Measurements from ENCODE around the gene AGER. TPM values are rescaled to one million over a fixed set of nuclear protein-coding genes. Genes with fewer than 3 reads are reported as not detected.

The AGER gene
- total and polyA plus RNA-seq, 9 of the 15 experiments (the other 6 are each of a cell fraction or from before 2014, with no cell fraction given), result 1.2 to 11.5 (median 4.1) TPM

DNA sequence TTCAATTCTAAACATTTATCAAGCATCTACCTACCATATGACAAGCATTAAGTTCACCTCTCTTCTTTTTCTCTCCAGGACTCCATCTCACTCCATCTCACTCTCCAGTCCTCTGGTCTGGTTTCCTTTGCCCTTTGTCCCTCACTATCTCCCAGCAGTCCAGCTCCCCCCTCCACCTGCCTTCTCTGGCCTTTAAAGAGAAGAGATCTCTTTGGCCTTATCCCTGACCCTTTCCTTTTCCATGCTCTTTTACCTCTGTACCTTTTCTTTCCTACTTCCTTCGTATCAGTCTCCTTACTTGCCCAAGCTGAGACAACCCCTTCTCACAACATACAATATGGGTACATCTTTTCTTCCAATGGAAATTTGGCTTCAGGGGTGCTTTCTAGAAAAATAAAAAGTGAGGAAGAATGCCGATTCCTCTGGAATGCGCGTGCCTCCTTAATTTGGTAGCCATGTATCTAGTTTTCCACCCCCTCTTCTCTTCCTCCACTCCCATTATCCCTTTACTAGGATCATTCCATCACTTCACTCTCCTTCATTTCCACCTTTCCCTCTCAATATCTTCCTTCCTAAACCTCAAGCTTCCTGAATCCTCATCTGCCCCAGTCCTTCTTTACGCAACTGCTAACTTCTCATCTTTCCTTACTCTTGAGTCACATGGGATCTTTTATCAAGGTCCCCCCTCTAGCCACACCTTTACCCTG, 7.4 kb downstream of the AGER start (continued):
- TF ChIP-seq, protein P1, sequence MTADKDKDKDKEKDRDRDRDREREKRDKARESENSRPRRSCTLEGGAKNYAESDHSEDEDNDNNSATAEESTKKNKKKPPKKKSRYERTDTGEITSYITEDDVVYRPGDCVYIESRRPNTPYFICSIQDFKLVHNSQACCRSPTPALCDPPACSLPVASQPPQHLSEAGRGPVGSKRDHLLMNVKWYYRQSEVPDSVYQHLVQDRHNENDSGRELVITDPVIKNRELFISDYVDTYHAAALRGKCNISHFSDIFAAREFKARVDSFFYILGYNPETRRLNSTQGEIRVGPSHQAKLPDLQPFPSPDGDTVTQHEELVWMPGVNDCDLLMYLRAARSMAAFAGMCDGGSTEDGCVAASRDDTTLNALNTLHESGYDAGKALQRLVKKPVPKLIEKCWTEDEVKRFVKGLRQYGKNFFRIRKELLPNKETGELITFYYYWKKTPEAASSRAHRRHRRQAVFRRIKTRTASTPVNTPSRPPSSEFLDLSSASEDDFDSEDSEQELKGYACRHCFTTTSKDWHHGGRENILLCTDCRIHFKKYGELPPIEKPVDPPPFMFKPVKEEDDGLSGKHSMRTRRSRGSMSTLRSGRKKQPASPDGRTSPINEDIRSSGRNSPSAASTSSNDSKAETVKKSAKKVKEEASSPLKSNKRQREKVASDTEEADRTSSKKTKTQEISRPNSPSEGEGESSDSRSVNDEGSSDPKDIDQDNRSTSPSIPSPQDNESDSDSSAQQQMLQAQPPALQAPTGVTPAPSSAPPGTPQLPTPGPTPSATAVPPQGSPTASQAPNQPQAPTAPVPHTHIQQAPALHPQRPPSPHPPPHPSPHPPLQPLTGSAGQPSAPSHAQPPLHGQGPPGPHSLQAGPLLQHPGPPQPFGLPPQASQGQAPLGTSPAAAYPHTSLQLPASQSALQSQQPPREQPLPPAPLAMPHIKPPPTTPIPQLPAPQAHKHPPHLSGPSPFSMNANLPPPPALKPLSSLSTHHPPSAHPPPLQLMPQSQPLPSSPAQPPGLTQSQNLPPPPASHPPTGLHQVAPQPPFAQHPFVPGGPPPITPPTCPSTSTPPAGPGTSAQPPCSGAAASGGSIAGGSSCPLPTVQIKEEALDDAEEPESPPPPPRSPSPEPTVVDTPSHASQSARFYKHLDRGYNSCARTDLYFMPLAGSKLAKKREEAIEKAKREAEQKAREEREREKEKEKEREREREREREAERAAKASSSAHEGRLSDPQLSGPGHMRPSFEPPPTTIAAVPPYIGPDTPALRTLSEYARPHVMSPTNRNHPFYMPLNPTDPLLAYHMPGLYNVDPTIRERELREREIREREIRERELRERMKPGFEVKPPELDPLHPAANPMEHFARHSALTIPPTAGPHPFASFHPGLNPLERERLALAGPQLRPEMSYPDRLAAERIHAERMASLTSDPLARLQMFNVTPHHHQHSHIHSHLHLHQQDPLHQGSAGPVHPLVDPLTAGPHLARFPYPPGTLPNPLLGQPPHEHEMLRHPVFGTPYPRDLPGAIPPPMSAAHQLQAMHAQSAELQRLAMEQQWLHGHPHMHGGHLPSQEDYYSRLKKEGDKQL (CRISPR knock-in tag; IDR thresholded peaks at IDR 0.05; ENCODE audit: borderline replicate concordance), result no peak
- peak; percentile 8 for TF ChIP-seq RBBP5 (IDR thresholded peaks at IDR 0.05; ENCODE audit: borderline replicate concordance, insufficient read depth, low read length, poor library complexity, severe bottlenecking)
- no peak for TF ChIP-seq NUFIP1 (IDR thresholded peaks at IDR 0.05; ENCODE audit: partially characterized antibody)
- TF ChIP-seq PPARD (CRISPR knock-in tag; IDR thresholded peaks at IDR 0.05), result no peak
- TF ChIP-seq MECOM (CRISPR knock-in tag; IDR thresholded peaks at IDR 0.05), result no peak
- TF ChIP-seq ZBTB1 (CRISPR knock-in tag; IDR thresholded peaks at IDR 0.05; ENCODE audit: borderline replicate concordance, low read depth), result 0 out of 2 replicates have a peak, but pooled peaks have one; percentile 34
- TF ChIP-seq POLR3G (IDR thresholded peaks at IDR 0.05; ENCODE audit: extremely low read depth, insufficient read length, insufficient replicate concordance), result no peak
- no peak for TF ChIP-seq GABPB2 (CRISPR knock-in tag; conservative IDR thresholded peaks at IDR 0.05)
- TF ChIP-seq ZNF76 (CRISPR knock-in tag; IDR thresholded peaks at IDR 0.05; ENCODE audit: borderline replicate concordance), result no peak
- TF ChIP-seq RFX5 (IDR thresholded peaks at IDR 0.05; ENCODE audit: low read depth, low read length), result no peak
- TF ChIP-seq LEF1 (IDR thresholded peaks at IDR 0.05), result no peak
- no peak for TF ChIP-seq SMARCB1 (IDR thresholded peaks at IDR 0.05; ENCODE audit: insufficient read length, low read depth)
- TF ChIP-seq SREBF1 (IDR thresholded peaks at IDR 0.05; ENCODE audit: borderline replicate concordance, low read depth, low read length), result no peak
- TF ChIP-seq ZNF398 (CRISPR knock-in tag; IDR thresholded peaks at IDR 0.05), result no peak
- TF ChIP-seq, protein P2, sequence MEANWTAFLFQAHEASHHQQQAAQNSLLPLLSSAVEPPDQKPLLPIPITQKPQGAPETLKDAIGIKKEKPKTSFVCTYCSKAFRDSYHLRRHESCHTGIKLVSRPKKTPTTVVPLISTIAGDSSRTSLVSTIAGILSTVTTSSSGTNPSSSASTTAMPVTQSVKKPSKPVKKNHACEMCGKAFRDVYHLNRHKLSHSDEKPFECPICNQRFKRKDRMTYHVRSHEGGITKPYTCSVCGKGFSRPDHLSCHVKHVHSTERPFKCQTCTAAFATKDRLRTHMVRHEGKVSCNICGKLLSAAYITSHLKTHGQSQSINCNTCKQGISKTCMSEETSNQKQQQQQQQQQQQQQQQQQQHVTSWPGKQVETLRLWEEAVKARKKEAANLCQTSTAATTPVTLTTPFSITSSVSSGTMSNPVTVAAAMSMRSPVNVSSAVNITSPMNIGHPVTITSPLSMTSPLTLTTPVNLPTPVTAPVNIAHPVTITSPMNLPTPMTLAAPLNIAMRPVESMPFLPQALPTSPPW (CRISPR knock-in tag; IDR thresholded peaks at IDR 0.05), result no peak
- peak; percentile 81 for TF ChIP-seq CEBPB (tag; IDR thresholded peaks at IDR 0.05)
- no peak for TF ChIP-seq ZNF24 (IDR thresholded peaks at IDR 0.05)
- TF ChIP-seq ZNF232 (CRISPR knock-in tag; IDR thresholded peaks at IDR 0.05), result no peak
